ENCODE measurements around the gene CABP1.

DNA sequence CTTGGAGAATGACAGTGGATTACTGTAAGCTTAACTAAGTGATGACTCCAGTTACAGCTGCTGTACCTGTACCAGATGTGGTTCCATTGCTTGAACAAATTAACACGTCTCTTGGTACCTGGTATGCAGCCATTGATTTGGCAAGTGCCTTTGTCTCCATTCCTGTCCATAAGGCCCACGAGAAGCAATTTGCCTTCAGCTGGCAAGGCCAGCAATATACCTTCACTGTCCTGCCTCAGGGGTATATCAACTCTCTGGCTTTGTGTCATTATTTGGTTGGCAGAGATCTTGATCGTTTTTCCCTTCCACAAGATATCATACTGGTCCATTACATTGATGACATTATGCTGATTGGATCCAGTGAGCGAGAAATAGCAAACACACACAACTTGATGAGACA, 29.9 kb upstream of the CABP1 start:
- TF ChIP-seq, protein P1, sequence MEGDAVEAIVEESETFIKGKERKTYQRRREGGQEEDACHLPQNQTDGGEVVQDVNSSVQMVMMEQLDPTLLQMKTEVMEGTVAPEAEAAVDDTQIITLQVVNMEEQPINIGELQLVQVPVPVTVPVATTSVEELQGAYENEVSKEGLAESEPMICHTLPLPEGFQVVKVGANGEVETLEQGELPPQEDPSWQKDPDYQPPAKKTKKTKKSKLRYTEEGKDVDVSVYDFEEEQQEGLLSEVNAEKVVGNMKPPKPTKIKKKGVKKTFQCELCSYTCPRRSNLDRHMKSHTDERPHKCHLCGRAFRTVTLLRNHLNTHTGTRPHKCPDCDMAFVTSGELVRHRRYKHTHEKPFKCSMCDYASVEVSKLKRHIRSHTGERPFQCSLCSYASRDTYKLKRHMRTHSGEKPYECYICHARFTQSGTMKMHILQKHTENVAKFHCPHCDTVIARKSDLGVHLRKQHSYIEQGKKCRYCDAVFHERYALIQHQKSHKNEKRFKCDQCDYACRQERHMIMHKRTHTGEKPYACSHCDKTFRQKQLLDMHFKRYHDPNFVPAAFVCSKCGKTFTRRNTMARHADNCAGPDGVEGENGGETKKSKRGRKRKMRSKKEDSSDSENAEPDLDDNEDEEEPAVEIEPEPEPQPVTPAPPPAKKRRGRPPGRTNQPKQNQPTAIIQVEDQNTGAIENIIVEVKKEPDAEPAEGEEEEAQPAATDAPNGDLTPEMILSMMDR (IDR thresholded peaks at IDR 0.05 in 4 of 5, conservative IDR thresholded peaks at IDR 0.05 in 1 of 5) = no peak
- no peak for TF ChIP-seq POLR2A (IDR thresholded peaks at IDR 0.05)

Data from gastrocnemius medialis (tissue), 4 donors.